ENCODE results near the gene USP24. TPM values are rescaled to one million over a fixed set of nuclear protein-coding genes. Genes with fewer than 3 reads are reported as not detected.

Gene USP24
- polyA plus RNA-seq, 1 donor from 2014 or later: 29.5 TPM

GRCh38 chr1:55225228-55225627 lies 10.1 kb upstream of the USP24 start:
- no peaks in the 10 kb centered on the region for H3K9me3 ChIP-seq (ENCODE audit: low read length)
- no peaks in the 10 kb centered on the region for H4K20me1 ChIP-seq (ENCODE audit: insufficient read depth)
- no peak overlapping the region for H2AFZ ChIP-seq (ENCODE audit: low read depth, low read length)
- H3K4me3 ChIP-seq (ENCODE audit: low read length): no peak overlapping the region
- H3K79me2 ChIP-seq (replicated peaks; ENCODE audit: insufficient read depth, low read length): no peaks in the 10 kb centered on the region
- no peak overlapping the region for H3K4me2 ChIP-seq (ENCODE audit: low read length)
- TF ChIP-seq TAF1 (IDR thresholded peaks at IDR 0.05; ENCODE audit: low read depth) (no peak), POLR2AphosphoS5 (IDR thresholded peaks at IDR 0.05) (no peak), EZH2 (IDR thresholded peaks at IDR 0.05; ENCODE audit: borderline replicate concordance, insufficient read depth, low read length, poor library complexity, severe bottlenecking) (no peak), CTCF (IDR thresholded peaks at IDR 0.05; ENCODE audit: poor library complexity, severe bottlenecking) (no peak), RAD21 (conservative IDR thresholded peaks at IDR 0.05) (no peak), SMC3 (conservative IDR thresholded peaks at IDR 0.05; ENCODE audit: poor library complexity) (no peak)
- H3F3A ChIP-seq (ENCODE audit: insufficient read depth, low read length, poor library complexity, severe bottlenecking): no peaks in the 10 kb centered on the region
- H3K36me3 ChIP-seq (ENCODE audit: insufficient read depth, low read length): no peaks in the 10 kb centered on the region
- no peak overlapping the region for H3K9ac ChIP-seq (ENCODE audit: low read length)
- no peaks in the 10 kb centered on the region for H3K27me3 ChIP-seq (ENCODE audit: insufficient read depth, low read depth, low read length)
- no peaks in the 10 kb centered on the region for H3K9me2 ChIP-seq (ENCODE audit: insufficient read depth, low read length)
- no peak overlapping the region for H3K27ac ChIP-seq (ENCODE audit: low read length)

GRCh38 chr1:55224729-55225128 lies 9.6 kb upstream of the USP24 start:
- Histone ChIP-seq H3K27me3 (ENCODE audit: insufficient read depth, low read depth, low read length) (no peaks in the 10 kb centered on the region), H3K4me3 (ENCODE audit: low read length) (no peak overlapping the region), H3K79me2 (replicated peaks; ENCODE audit: insufficient read depth, low read length) (no peaks in the 10 kb centered on the region), H3K27ac (ENCODE audit: low read length) (no peak overlapping the region), H3F3A (ENCODE audit: insufficient read depth, low read length, poor library complexity, severe bottlenecking) (no peaks in the 10 kb centered on the region), H3K9me3 (ENCODE audit: low read length) (no peaks in the 10 kb centered on the region), H3K36me3 (ENCODE audit: insufficient read depth, low read length) (no peaks in the 10 kb centered on the region), H3K9me2 (ENCODE audit: insufficient read depth, low read length) (no peaks in the 10 kb centered on the region), H3K9ac (ENCODE audit: low read length) (no peak overlapping the region), H3K4me2 (ENCODE audit: low read length) (no peak overlapping the region), H2AFZ (ENCODE audit: low read depth, low read length) (no peak overlapping the region), H4K20me1 (ENCODE audit: insufficient read depth) (no peaks in the 10 kb centered on the region)
- no peak for TF ChIP-seq SMC3 (conservative IDR thresholded peaks at IDR 0.05; ENCODE audit: poor library complexity)
- TF ChIP-seq EP300 (conservative IDR thresholded peaks at IDR 0.05; ENCODE audit: poor library complexity, severe bottlenecking): no peak
- no peak for TF ChIP-seq REST (IDR thresholded peaks at IDR 0.05; ENCODE audit: borderline replicate concordance)
- TF ChIP-seq EZH2 (IDR thresholded peaks at IDR 0.05; ENCODE audit: borderline replicate concordance, insufficient read depth, low read length, poor library complexity, severe bottlenecking): no peak
- TF ChIP-seq CTCF (IDR thresholded peaks at IDR 0.05; ENCODE audit: poor library complexity, severe bottlenecking): no peak
- TF ChIP-seq RAD21 (conservative IDR thresholded peaks at IDR 0.05): no peak
- TF ChIP-seq MXI1 (conservative IDR thresholded peaks at IDR 0.05; ENCODE audit: poor library complexity, severe bottlenecking): no peak
- TF ChIP-seq POLR2AphosphoS5 (IDR thresholded peaks at IDR 0.05): no peak
- TF ChIP-seq TAF1 (IDR thresholded peaks at IDR 0.05; ENCODE audit: low read depth): no peak

Data from neural cell (in vitro differentiated cells).